Keratinocyte (primary cell): ENCODE measurements around the gene TANGO2. TPM values are rescaled to one million over a fixed set of nuclear protein-coding genes. Genes with fewer than 3 reads are reported as not detected.

Experiments used
- DNase-seq: peaks from one replicate; pipeline ENCODE4 v3.0.0-alpha.2; 2011; ENCODE audit warnings: low read depth, missing footprints, low spot score
- FAIRE-seq: peaks from 2 replicates; lab custom pipeline; 2011; peaks lifted over from hg19 to GRCh38; lab: Jason Lieb, UNC
- H2AFZ ChIP-seq: 2 replicates; pipeline ENCODE4 v1.6.0; 2012; ENCODE audit warnings: low read length, control low read depth, inconsistent platforms; ENCODE audit not compliant: control insufficient read depth
- H3K27ac ChIP-seq: 2 replicates; pipeline ENCODE4 v1.5.1; 2011; ENCODE audit warnings: low read length; ENCODE audit not compliant: control insufficient read depth, insufficient read depth
- H3K27me3 ChIP-seq: 3 replicates; pipeline ENCODE4 v1.6.0; 2011; ENCODE audit warnings: low read length; ENCODE audit not compliant: control insufficient read depth, insufficient read depth; ENCODE audit errors: extremely low read depth
- H3K36me3 ChIP-seq, 2 experiments: 2 replicates in 1 of 2; 3 replicates in 1 of 2; pipeline ENCODE4 v1.5.1; 2011; ENCODE audit warnings: low read length in 2 of 2, mild to moderate bottlenecking in 1 of 2; ENCODE audit not compliant: control insufficient read depth in 2 of 2, insufficient read depth in 2 of 2; ENCODE audit errors: extremely low read depth in 1 of 2
- H3K4me1 ChIP-seq: 3 replicates; pipeline ENCODE4 v1.5.1; 2011; ENCODE audit warnings: low read length; ENCODE audit not compliant: control insufficient read depth, insufficient read depth; ENCODE audit errors: extremely low read depth
- H3K4me2 ChIP-seq: 3 replicates; pipeline ENCODE4 v1.6.0; 2011; ENCODE audit warnings: low read depth, low read length; ENCODE audit not compliant: control insufficient read depth, insufficient read depth; ENCODE audit errors: extremely low read depth
- H3K4me3 ChIP-seq, 3 experiments: fragments of 200-600 bp in 1 of 3; sonication (generic) in 1 of 3; 2 replicates in 2 of 3; 3 replicates in 1 of 3; pipeline ENCODE4 v1.5.1; 2011 to 2016; ENCODE audit warnings: low read length in 3 of 3, mild to moderate bottlenecking in 3 of 3, control low read depth in 2 of 3, inconsistent platforms in 1 of 3, low read depth in 1 of 3, mixed read lengths in 1 of 3, mixed run types in 1 of 3, moderate library complexity in 1 of 3; ENCODE audit not compliant: control insufficient read depth in 2 of 3, insufficient read depth in 2 of 3; ENCODE audit errors: extremely low read depth in 1 of 3
- H3K79me2 ChIP-seq: 2 replicates; pipeline ENCODE4 v1.6.0; 2012; ENCODE audit warnings: low read length; ENCODE audit not compliant: control insufficient read depth, insufficient read depth
- H3K9ac ChIP-seq: 3 replicates; pipeline ENCODE4 v1.6.0; 2011; ENCODE audit warnings: low read length; ENCODE audit not compliant: control insufficient read depth, insufficient read depth; ENCODE audit errors: extremely low read depth
- H3K9me1 ChIP-seq: 3 replicates; pipeline ENCODE4 v1.6.0; 2011; ENCODE audit warnings: low read length; ENCODE audit not compliant: control insufficient read depth, insufficient read depth; ENCODE audit errors: extremely low read depth
- H3K9me3 ChIP-seq: 2 replicates; pipeline ENCODE4 v1.5.1; 2012; ENCODE audit warnings: low read depth, low read length; ENCODE audit not compliant: control insufficient read depth
- H4K20me1 ChIP-seq: 3 replicates; pipeline ENCODE4 v1.6.0; 2011; ENCODE audit warnings: low read length; ENCODE audit not compliant: control insufficient read depth, insufficient read depth; ENCODE audit errors: extremely low read depth
- EZH2 ChIP-seq: IDR thresholded peaks from one replicate; pipeline ENCODE4 v1.6.1; 2012; ENCODE audit warnings: inconsistent platforms, mild to moderate bottlenecking, low read length, moderate library complexity
- dilution Hi-C: fragments of 300-500 bp; cut with MboI; formaldehyde crosslinking; loops from one replicate; pipeline ENCODE4 v1.7.0; 2020; ENCODE audit warnings: low sequenced_read_pairs; ENCODE audit not compliant: extremely low pct_ligation_motif_present
- polyA plus RNA-seq, 5 experiments: library from polyadenylated mRNA; depleted of rRNA in 3 of 5; stranded (reverse) in 3 of 5; stranded (forward) in 1 of 5; unstranded in 1 of 5; fragments of >200 nt; gene quantifications; 1 replicate in 1 of 5; 2 replicates in 3 of 5; 3 replicates in 1 of 5; pipeline versions ENCODE4 v1.2.1 to v1.2.3, GENCODE V29; 2011 to 2012; ENCODE audit warnings: missing spikeins in 2 of 5, low read depth in 1 of 5, low replicate concordance in 1 of 5
- TF ChIP-seq, protein P1 (sequence below), 3 experiments: IDR thresholded peaks in 1 of 3; conservative IDR thresholded peaks in 1 of 3; optimal IDR thresholded peaks in 1 of 3; 2 replicates in 2 of 3; 3 replicates in 1 of 3; pipeline versions ENCODE3 to v1.5.1; 2011; ENCODE audit warnings: low read length in 3 of 3, mild to moderate bottlenecking in 3 of 3, moderate library complexity in 2 of 3, control low read depth in 1 of 3, inconsistent platforms in 1 of 3; ENCODE audit not compliant: insufficient read depth in 2 of 3; ENCODE audit errors: extremely low read depth in 1 of 3

The TANGO2 gene
- polyA plus RNA-seq, 1 donor (not counting 4 experiments of a cell fraction or from before 2014, with no cell fraction given) = 20.1 TPM

DNA sequence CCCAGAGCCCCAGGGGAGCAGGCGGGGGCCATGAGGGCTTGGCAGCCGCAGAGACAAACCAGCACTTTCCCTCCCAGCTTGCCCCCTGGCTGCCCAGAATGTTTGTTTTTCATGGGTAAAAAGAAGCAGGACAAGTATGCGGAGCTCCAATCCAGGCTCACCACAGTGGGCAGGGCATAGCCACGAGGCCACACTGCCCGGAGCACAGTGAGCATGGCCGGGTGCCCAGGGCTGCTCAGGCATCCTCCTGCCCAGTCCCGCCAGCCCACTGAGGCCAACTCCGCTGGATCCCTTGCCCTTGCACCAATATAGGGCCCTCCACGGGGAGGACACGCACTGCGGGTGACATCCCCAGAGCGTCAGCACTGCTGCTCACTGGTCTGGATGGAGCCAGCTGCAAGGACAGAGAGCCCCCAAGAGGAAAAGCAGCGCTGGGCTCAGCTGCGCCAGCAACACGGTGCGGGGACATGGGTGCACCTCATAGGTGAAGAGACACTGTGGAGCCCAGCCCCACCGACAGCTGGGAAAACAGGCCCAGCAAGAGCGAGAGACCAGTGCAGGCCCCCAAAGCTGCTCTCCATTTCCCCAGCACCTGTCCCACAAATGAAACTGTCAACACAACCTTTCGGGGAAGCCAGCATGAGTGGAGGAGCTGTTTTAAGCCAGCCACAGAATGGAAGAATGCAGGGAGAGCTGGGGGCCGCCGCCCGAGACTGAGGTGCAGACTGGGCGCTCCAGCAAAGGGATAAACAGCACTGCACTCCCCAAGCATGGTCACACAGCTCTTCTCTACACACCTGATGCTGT lies 29.1 kb upstream of the TANGO2 start:
- dilution Hi-C loops = no loop called here
- peaks cover 11% of the 10 kb centered on the region for H3K27me3 ChIP-seq
- H3K27ac ChIP-seq = no peak overlapping the region

DNA sequence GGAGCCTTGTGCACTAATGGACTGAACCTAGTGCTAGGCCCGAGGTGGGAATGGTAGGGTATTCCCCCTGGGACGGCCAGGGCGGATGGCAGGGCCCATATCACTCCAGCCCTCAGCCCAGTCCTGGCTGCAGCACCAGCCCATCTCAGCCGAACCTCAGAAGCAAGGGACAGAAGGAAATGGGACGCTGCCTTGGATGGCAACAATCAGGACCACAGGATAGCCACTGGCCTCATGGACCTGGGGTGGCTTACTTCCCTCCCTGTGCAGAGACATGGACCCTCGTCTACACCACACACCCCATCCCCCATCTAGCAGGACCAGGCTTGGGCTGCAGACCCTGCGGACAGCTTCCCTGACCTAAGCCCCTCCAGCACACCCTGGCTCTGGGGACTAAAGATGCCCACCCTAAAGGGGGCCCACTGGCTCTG lies 28.4 kb upstream of the TANGO2 start:
- no peaks in the 10 kb centered on the region for H3K79me2 ChIP-seq
- H3K4me1 ChIP-seq = no peaks in the 10 kb centered on the region
- dilution Hi-C loops = no loop called here
- no peak overlapping the region for H2AFZ ChIP-seq
- TF ChIP-seq EZH2 = no peak
- TF ChIP-seq, protein P1, sequence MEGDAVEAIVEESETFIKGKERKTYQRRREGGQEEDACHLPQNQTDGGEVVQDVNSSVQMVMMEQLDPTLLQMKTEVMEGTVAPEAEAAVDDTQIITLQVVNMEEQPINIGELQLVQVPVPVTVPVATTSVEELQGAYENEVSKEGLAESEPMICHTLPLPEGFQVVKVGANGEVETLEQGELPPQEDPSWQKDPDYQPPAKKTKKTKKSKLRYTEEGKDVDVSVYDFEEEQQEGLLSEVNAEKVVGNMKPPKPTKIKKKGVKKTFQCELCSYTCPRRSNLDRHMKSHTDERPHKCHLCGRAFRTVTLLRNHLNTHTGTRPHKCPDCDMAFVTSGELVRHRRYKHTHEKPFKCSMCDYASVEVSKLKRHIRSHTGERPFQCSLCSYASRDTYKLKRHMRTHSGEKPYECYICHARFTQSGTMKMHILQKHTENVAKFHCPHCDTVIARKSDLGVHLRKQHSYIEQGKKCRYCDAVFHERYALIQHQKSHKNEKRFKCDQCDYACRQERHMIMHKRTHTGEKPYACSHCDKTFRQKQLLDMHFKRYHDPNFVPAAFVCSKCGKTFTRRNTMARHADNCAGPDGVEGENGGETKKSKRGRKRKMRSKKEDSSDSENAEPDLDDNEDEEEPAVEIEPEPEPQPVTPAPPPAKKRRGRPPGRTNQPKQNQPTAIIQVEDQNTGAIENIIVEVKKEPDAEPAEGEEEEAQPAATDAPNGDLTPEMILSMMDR (optimal IDR thresholded peaks at IDR 0.05 in 1 of 3, IDR thresholded peaks at IDR 0.05 in 1 of 3, conservative IDR thresholded peaks at IDR 0.05 in 1 of 3; ENCODE audit: extremely low read depth in 1 of 3, insufficient read depth in 2 of 3, low read length in 3 of 3) = no peak
- no peak overlapping the region for H3K4me2 ChIP-seq
- no peak overlapping the region for H3K4me3 ChIP-seq
- DNase-seq = no peak
- no peaks in the 10 kb centered on the region for H3K36me3 ChIP-seq
- no peak for FAIRE-seq
- H3K9me3 ChIP-seq = no peaks in the 10 kb centered on the region
- H3K27ac ChIP-seq = no peak overlapping the region
- H3K27me3 ChIP-seq = peaks cover 15% of the 10 kb centered on the region
- H3K9ac ChIP-seq = no peak overlapping the region
- H3K9me1 ChIP-seq = no peaks in the 10 kb centered on the region
- no peaks in the 10 kb centered on the region for H4K20me1 ChIP-seq

More for the DNA sequence above, 29.1 kb upstream of the TANGO2 start:
- H3K4me1 ChIP-seq = no peaks in the 10 kb centered on the region
- TF ChIP-seq EZH2 = no peak
- TF ChIP-seq, protein P1 (optimal IDR thresholded peaks at IDR 0.05 in 1 of 3, IDR thresholded peaks at IDR 0.05 in 1 of 3, conservative IDR thresholded peaks at IDR 0.05 in 1 of 3; ENCODE audit: extremely low read depth in 1 of 3, insufficient read depth in 2 of 3, low read length in 3 of 3) = no peak
- H3K4me3 ChIP-seq = no peak overlapping the region
- H3K9me1 ChIP-seq = no peaks in the 10 kb centered on the region
- H3K4me2 ChIP-seq = no peak overlapping the region
- H3K9me3 ChIP-seq = no peaks in the 10 kb centered on the region
- no peak overlapping the region for H2AFZ ChIP-seq
- DNase-seq (no peak), FAIRE-seq (no peak)
- no peaks in the 10 kb centered on the region for H3K36me3 ChIP-seq
- no peak overlapping the region for H3K9ac ChIP-seq
- H4K20me1 ChIP-seq = no peaks in the 10 kb centered on the region
- no peaks in the 10 kb centered on the region for H3K79me2 ChIP-seq
